HG03354 (cell line): ENCODE data around the gene ARL6IP6.
A peak's percentile ranks its signal among the peaks of the same experiment; 100 is the strongest.

Experiments
- ATAC-seq: cut with Tn5 transposase; IDR thresholded peaks from one replicate; pipeline ENCODE4 v1.9.1; 2021; ENCODE audit warnings: mild to moderate bottlenecking; ENCODE audit not compliant: unreplicated experiment, poor library complexity, severe bottlenecking

The ARL6IP6 gene

DNA sequence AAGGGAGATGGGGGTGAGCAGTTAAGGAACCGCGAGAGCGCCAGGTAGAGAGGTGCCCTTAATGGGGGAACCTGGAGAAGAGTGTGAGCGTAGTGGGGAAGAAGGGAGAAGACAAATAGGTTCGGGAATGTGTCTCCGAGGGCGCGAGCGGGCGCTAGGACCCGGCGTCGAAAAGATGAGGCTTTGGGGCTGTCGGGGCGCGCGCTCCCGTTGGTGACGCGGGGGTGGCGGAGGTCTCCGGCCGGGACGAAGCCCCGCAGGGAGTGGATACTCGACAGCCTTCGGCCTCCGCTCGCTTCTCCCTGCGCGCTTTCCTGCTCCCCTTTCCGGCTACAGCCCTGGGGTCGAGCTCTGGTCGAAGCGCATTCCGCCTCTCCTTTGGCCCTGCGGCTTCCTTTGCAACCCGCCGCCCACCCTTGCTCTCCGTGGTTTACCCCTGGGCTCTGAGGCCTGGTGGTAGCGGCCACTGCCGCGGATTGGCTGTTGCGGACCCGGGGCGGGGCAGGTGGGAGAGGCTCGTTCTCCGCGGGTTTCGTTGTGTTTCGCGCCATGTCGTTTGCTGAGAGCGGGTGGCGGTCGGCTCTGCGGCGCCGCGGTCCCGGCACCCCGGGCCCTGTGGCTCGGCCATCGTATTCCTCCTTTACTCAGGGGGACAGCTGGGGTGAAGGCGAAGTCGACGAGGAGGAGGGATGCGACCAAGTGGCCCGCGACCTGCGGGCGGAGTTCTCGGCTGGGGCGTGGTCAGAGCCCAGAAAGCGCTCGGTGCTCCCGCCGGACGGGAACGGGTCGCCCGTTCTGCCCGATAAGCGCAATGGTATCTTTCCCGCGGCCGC is at the start of gene ARL6IP6:
TSS of gene ARL6IP6 (plus strand) at position 545 of the 833 bp plus-strand sequence. CDS start at position 550, 5 bp downstream.
- ATAC-seq: peak; percentile 76

DNA sequence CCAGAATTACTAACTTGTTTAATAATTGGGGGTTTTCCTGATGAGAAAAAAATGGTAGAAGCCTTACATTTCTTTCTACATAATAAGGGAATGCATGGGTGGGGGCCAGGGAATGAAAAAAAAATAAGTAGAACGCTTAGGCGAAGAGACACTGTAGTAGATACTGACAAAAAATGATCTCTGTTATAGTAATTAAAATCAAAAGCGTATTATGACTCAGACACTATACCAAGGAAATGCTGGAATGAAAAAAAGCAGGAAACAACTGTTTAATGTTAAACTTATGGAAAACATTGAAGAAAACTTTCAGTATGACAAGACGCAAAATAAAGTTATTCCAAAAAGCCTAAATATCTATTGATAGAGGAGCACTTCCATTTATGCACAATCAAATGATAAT is 44.1 kb upstream of the ARL6IP6 start:
- ATAC-seq: no peak

DNA sequence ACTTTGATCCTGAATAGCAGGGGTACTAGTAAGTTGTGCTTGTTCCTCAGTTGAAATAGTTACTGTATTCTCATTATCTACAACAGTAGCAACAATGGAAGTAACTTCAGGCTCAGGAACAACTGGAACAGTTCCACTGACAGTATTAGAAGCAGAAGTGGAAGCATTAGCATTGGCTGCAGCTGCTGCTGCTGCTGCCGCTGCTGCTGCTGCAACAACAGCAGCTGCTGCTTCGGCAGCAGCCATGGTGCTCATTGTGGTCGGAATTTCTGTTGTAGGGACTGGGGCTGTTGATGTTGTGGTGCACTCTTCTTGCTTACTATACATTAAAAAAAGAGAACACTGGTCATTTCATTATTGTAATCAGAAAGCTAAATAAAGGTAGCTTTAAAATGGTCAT is 42.0 kb upstream of the ARL6IP6 start:
- ATAC-seq: no peak

DNA sequence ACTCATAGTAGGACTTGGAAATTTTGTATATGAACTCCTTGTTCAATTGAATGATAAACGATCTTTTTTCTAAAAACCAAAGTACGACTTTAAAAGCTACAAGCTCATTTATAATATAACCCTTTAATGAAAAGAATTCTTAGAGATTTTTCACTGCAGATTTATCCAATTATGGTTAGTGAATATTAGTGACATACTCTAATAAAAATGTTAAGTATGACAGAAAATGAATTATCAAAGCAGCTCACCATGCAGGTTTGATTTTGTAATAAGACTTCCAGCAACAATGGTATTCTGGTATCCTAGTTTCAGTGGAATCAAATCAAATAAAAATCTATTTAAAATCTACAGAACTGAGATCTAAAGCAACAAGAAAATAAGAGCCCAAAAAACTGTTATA is 39.6 kb upstream of the ARL6IP6 start:
- ATAC-seq: no peak

- ATAC-seq: no peak
These were observed 35.8 kb upstream of the ARL6IP6 start for GRCh38 chr2:152682663-152683062.

DNA sequence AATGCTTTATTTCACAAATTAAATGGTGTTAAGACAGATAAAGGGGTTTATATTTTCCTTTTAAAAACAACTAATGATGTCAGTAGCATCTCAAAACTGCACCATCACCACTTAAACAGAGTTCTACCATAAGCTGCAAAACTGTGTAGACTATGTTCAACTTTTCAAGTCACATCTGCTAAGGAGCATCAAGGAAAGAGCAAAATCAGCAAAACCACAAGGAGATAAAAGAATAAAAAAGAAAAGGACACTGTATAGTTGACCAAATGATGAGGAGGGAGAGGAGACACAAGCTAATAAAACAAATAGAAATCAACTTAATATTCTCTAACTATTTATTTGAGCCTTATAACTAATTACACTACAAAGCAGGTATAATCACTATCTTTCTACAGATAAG is 35.0 kb upstream of the ARL6IP6 start:
- no peak for ATAC-seq

- ATAC-seq: no peak
These were observed 32.1 kb upstream of the ARL6IP6 start for GRCh38 chr2:152686321-152686720.

- ATAC-seq: peak; percentile 88
These were observed 25.4 kb upstream of the ARL6IP6 start for GRCh38 chr2:152693033-152693432.

GRCh38 chr2:152694161-152694661 is 24.2 kb upstream of the ARL6IP6 start:
- ATAC-seq: peak; percentile 63

DNA sequence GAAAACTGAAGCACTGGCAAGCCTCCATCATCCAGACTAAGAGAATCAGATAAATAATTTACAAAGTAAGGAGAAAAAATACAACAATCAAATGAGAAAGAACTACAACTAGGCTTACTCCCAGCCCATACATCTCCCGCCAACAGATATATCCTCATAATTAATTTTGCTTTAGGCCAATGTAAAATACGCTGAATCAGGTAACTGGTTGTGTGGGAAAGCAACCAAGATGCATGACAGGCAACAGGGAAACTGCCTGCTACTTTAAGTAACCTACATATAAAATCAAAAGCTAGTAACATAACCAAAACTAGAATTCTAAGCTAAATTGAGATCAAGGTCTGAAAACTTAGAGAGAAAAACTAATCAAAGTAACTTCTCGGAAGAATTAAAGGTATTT is 22.7 kb upstream of the ARL6IP6 start:
- ATAC-seq: no peak

- no peak for ATAC-seq
These were observed 21.9 kb upstream of the ARL6IP6 start for GRCh38 chr2:152696476-152696875.

- no peak for ATAC-seq
These were observed 17.2 kb upstream of the ARL6IP6 start for GRCh38 chr2:152701198-152701597.

GRCh38 chr2:152706477-152707021 is 11.9 kb upstream of the ARL6IP6 start:
- ATAC-seq: no peak

- no peak for ATAC-seq
These were observed 9.7 kb upstream of the ARL6IP6 start for GRCh38 chr2:152708742-152709141.

DNA sequence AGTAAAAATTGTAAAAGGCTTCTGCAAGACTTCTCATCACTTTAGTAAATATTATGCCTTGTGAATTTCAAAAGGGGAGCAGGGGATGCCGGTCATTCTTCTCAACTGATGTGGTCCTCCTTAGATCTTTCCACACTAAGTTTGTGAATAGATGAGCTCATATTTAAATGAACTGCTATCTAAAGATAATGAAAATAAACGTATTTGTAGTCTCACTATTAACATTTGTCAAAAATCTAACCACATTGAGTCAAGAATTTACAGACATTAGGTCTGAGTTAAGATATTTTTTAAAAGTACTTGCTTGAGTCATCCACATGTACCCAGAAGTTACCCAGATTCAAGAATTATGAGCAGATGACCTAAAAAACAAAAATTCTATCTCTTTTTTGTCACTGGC is 7.7 kb upstream of the ARL6IP6 start:
- no peak for ATAC-seq

DNA sequence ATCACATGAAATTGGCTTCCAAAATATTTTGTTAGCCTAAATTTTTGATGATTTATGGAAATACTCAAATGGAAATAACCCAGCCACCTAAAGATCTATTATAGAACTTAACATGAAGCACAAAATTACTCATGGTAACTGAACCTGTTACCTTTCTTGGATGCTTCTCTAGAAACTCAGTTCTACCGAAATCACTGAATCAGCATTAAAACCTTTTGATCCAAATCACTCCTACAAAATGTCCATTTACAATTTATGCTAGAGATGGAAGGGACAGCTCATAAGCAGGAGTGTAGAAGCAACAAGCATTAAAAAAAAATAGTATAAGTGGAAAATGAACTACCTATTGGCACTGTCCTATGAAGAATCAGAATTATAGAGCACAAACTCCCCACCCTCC is 3.3 kb upstream of the ARL6IP6 start:
- ATAC-seq: no peak

DNA sequence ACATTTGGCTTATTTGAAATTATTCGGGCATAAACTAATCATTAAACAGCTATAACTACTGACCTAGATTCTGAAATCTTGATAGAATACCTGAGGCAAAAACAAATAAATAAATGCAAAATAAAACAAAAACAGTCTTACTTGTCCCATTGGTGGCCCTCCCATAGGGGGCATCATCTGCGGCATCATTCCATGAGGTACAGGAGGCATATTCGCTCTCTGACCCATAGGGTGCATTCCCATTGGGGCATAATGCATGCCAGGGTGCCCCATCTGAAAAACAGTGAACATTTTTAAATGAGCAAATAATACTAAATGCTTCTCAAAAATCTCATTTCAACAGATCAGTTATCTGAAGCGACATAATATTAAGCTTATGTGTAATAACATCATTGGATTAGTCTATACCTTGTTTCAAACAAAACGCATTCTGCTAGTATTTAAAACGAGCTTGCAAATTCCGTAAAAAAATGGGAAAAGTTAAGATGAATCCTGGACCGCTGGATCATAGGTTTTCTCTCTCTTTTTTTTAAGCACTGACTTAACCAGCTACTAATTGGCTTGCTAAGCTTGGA is 2.5 kb upstream of the ARL6IP6 start:
- no peak for ATAC-seq

GRCh38 chr2:152716805-152717227 is 1.6 kb upstream of the ARL6IP6 start:
- no peak for ATAC-seq

DNA sequence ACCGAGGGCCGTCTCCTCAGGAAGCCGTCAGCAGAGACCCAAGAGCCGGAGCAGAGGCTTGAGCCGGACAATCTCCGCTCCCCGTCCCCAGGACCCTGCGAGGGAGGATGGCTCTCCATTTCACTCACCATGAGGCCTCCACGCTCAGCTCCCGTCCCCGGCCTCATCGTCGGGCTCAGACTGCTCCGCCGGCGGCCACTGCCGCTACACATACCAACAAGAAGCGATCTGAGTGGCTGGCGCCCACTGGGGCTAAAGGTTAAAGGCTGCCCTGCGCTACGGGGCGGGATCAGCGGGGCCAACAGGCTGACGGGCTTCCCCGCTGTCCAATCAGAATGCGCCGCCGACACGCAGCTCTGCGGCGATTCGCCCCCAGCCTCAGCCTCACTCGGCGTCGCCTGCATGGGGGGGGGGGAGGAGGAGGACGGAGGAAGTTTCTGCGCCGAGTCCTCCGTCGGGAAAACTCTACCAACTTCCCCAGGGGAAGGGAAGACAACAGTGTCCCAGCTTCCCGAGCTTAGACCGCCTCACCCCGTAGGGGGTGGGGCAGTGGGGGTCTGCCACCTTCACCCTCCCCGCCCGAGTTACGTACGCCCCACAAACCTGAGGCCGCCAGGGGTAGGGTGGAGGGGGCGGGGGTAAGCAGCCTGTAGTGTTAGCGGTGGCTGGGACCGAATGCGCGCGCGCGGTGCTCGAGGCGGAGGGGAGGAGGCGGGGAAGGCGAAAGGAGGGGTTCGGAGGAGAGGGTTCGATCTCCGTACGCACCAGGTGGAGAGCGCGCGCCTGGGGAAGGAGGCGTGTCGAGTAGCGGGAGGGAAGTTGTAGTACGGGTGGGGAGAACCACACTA is 968 bp upstream of the ARL6IP6 start, which contains the start of gene PRPF40A:
TSS of gene PRPF40A (minus strand) at position 234 of the 848 bp plus-strand sequence. CDS start at position 212, 22 bp downstream.
- peak; percentile 70 for ATAC-seq
